Common myeloid progenitor, CD34-positive (primary cell): ENCODE results near the gene DHX35.

Experiments used
- CTCF ChIA-PET: fragments of 350-600 bp; sonication (Branson Sonifier 250); formaldehyde crosslinking; loops from one replicate; lab custom pipeline; 2021; ENCODE audit warnings: antibody characterized with exemption; lab: Charles Lee
- POLR2A ChIA-PET: fragments of 350-600 bp; sonication (Branson Sonifier 250); formaldehyde crosslinking; loops from one replicate; lab custom pipeline; 2021; ENCODE audit warnings: antibody characterized with exemption; lab: Charles Lee
- DNase-seq, 3 donors: peaks; one replicate each; pipeline versions ENCODE4 v3.0.0 to v3.0.0-alpha.2; 2013
- H3K27ac ChIP-seq, 2 experiments: 1 replicate in 1 of 2; 2 replicates in 1 of 2; pipeline ENCODE4 v1.7.0; 2013; ENCODE audit warnings: inconsistent platforms in 2 of 2, low read length in 2 of 2, mild to moderate bottlenecking in 2 of 2, low read depth in 1 of 2, moderate library complexity in 1 of 2; ENCODE audit not compliant: severe bottlenecking in 2 of 2, insufficient read depth in 1 of 2, poor library complexity in 1 of 2
- H3K27me3 ChIP-seq, 5 experiments: replicated peaks in 2 of 5; 1 replicate in 3 of 5; 2 replicates in 2 of 5; pipeline versions ENCODE4 v1.6.1 to v1.7.0; 2013; ENCODE audit warnings: low read length in 4 of 5, mild to moderate bottlenecking in 2 of 5, moderate library complexity in 2 of 5, inconsistent platforms in 1 of 5; ENCODE audit not compliant: insufficient read depth in 5 of 5, control insufficient read depth in 4 of 5
- H3K36me3 ChIP-seq, 4 experiments: 1 replicate in 2 of 4; 2 replicates in 2 of 4; pipeline versions ENCODE4 v1.6.1 to v1.7.0; 2013; ENCODE audit warnings: low read length in 3 of 4, control low read depth in 1 of 4, mild to moderate bottlenecking in 1 of 4; ENCODE audit not compliant: control insufficient read depth in 4 of 4, insufficient read depth in 4 of 4
- H3K4me1 ChIP-seq, 4 experiments: 1 replicate in 3 of 4; 2 replicates in 1 of 4; pipeline versions ENCODE4 v1.6.1 to v1.7.1; 2013; ENCODE audit warnings: low read length in 3 of 4, mild to moderate bottlenecking in 3 of 4, control low read depth in 1 of 4, inconsistent platforms in 1 of 4, moderate library complexity in 1 of 4; ENCODE audit not compliant: control insufficient read depth in 4 of 4, insufficient read depth in 4 of 4; ENCODE audit errors: control extremely low read depth in 1 of 4
- H3K4me3 ChIP-seq, 7 experiments: 1 replicate in 4 of 7; 2 replicates in 3 of 7; pipeline versions ENCODE4 v1.5.1 to v1.7.0; 2013; ENCODE audit warnings: mild to moderate bottlenecking in 7 of 7, low read length in 6 of 7, moderate library complexity in 6 of 7, inconsistent platforms in 2 of 7, low read depth in 2 of 7, control low read depth in 1 of 7; ENCODE audit not compliant: insufficient read depth in 4 of 7, control insufficient read depth in 1 of 7; ENCODE audit errors: extremely low read depth in 1 of 7
- H3K9me3 ChIP-seq, 5 experiments: 1 replicate in 4 of 5; 2 replicates in 1 of 5; pipeline versions ENCODE4 v1.6.1 to v1.7.1; 2013; ENCODE audit warnings: low read length in 4 of 5, mild to moderate bottlenecking in 2 of 5, inconsistent platforms in 1 of 5, low read depth in 1 of 5, moderate library complexity in 1 of 5; ENCODE audit not compliant: control insufficient read depth in 4 of 5, insufficient read depth in 2 of 5; ENCODE audit errors: control extremely low read depth in 1 of 5
- WGBS: methylation state at CpG from one replicate; pipeline ENCODE4 v1.1.5; 2013; ENCODE audit not compliant: insufficient coverage; 5-methylcytosine and 5-hydroxymethylcytosine counted together

The DHX35 gene

DNA sequence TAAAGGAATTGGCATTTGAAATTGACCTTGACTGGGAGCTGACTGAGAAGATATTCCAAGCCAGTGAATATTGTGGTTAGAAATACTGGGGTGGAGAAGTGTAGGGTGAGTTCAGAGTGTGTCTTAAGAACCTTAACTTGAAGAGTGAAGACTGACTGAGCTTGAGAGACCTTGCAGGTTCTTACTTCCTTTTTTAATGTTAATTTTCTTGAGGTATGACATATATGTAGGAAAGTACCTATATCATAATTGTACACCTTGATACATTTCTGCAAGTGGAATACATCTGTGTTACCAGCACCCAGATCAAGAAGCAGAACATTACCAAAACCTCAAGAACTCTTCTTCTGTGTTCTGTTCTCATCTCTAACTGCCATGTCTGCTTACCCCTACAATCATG lies 11.0 kb downstream of the DHX35 start:
- no peak overlapping the region for H3K27ac ChIP-seq
- no peaks in the 10 kb centered on the region for H3K27me3 ChIP-seq
- no peaks in the 10 kb centered on the region for H3K4me1 ChIP-seq
- peaks cover 20 to 51% (median 34%) of the 10 kb centered on the region in 4 experiments for H3K36me3 ChIP-seq
- DNase-seq: no peak
- ChIA-PET CTCF (no interaction called here), POLR2A (no interaction called here)
- H3K9me3 ChIP-seq: no peaks in the 10 kb centered on the region
- H3K4me3 ChIP-seq: no peak overlapping the region

DNA sequence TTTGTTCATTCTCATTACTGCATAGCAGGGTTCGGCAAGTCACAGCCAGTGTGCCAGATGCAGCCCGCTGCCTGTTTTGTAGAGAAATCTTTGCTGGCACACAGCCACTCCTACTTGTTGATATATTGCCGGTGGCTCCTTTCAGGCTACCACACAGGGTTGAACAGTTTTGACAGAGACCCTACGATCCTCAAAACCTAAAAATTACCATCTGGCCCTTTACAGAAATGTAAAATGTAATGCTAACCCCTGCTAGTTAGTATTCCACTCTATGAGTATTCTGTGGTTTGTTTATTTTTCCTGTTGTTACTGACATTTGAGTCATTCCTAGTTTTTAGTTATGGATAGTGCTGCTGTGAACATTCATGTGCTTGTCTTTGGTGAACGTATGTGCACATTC lies 11.5 kb downstream of the DHX35 start:
- Histone ChIP-seq H3K27me3 (no peaks in the 10 kb centered on the region), H3K9me3 (no peaks in the 10 kb centered on the region), H3K27ac (no peak overlapping the region), H3K36me3 (peaks cover 20 to 48% (median 33%) of the 10 kb centered on the region in 4 experiments), H3K4me1 (no peaks in the 10 kb centered on the region), H3K4me3 (no peak overlapping the region)
- ChIA-PET POLR2A (no interaction called here), CTCF (no interaction called here)
- DNase-seq: no peak
- WGBS: 92% methylated on average over 4 of the region's 5 CpGs

DNA sequence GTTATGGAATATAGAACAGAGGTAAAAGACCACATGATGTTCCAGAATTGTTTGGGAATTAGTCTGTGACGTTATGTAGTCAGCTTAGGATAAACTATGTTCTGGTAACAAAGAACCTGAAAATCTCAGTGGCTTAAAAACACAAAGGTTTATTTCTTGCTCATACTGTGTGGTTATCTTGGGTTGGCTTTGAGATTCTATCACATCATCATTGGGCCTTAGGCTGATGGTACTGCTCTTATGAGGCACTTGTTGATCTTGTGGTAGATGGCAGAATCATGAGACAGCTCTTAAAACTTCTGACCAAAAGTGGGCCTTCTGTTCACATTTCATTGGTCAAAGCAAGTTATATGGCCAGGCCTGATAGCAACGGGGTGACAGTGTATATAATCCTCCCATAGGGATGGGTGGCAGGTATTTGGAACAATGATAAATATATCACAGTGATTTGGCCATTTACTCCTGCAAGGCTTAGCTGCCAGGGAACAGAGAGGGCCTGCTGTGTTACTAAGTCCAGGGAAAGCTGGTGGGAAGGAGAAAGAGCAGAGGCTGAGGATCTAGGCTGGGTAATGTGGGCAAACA lies 13.5 kb downstream of the DHX35 start:
- DNase-seq: no peak
- Histone ChIP-seq H3K4me1 (no peaks in the 10 kb centered on the region), H3K4me3 (no peak overlapping the region), H3K27me3 (no peaks in the 10 kb centered on the region), H3K9me3 (no peaks in the 10 kb centered on the region), H3K27ac (no peak overlapping the region), H3K36me3 (peaks cover 11 to 31% (median 22%) of the 10 kb centered on the region in 4 experiments)
- ChIA-PET POLR2A (no interaction called here), CTCF (no interaction called here)
- 100% methylated on average over 1 of the region's 2 CpGs for WGBS

DNA sequence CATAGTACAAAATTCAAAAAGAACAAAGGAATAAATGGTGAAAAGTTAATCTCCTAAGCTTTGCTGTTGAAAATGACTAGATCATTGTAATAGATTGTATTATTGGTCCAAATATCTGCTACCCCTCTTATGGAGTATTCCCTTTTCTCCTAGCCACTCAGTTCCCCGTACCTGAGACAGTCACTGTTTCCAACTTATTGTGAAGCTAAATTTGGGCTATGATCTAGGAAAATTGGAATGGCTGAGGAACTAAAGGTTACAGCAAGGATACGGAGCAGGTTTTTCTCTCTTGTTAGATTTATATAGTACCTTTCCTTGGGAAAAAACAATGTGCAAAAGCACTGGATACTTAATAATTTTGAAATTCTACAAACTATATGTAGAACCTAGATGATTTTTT lies 17.3 kb downstream of the DHX35 start:
- POLR2A ChIA-PET: no interaction called here
- no peak overlapping the region for H3K4me3 ChIP-seq
- no peak overlapping the region for H3K27ac ChIP-seq
- H3K9me3 ChIP-seq: no peaks in the 10 kb centered on the region
- no peaks in the 10 kb centered on the region for H3K4me1 ChIP-seq
- H3K36me3 ChIP-seq: peaks cover 5 to 14% (median 8%) of the 10 kb centered on the region in 4 experiments
- CTCF ChIA-PET: interaction anchor here (0.7 kb wide), 1 partner anchor 17 kb away, joined by 3 read pairs; the partner anchor contains the start of gene DHX35
- no CpG with 5 or more reads among the region's 2 CpGs for WGBS
- DNase-seq: no peak
- H3K27me3 ChIP-seq: no peaks in the 10 kb centered on the region

DNA sequence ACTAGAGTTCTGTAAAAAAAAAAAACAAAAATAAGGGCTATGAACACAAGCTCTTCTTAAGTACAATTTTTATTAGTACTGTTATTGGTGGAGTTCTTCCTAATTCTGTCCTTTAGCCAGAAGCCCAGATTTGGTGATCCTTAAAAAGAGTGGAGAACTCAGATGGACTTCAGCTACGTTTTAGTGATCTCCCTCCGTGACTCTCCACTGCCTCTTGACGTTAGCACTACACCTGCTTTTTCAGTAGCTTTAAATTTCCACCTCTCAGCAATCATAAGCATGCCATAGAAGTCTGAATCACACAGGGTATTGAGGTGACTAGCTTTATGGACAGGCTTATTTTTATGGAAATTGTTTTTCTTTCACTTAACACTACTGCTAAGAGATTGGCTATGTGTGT lies 17.7 kb downstream of the DHX35 start:
- WGBS: 100% methylated on average over 3 of the region's 3 CpGs
- Histone ChIP-seq H3K4me3 (no peak overlapping the region), H3K9me3 (no peaks in the 10 kb centered on the region), H3K36me3 (peaks cover 3 to 12% (median 5%) of the 10 kb centered on the region in 4 experiments), H3K27ac (no peak overlapping the region), H3K4me1 (peaks cover 0 to 1% (median 0%) of the 10 kb centered on the region in 4 experiments), H3K27me3 (no peaks in the 10 kb centered on the region)
- ChIA-PET CTCF (interaction anchor here (0.7 kb wide), 1 partner anchor 17 kb away, joined by 3 read pairs; the partner anchor contains the start of gene DHX35), POLR2A (no interaction called here)
- no peak for DNase-seq

DNA sequence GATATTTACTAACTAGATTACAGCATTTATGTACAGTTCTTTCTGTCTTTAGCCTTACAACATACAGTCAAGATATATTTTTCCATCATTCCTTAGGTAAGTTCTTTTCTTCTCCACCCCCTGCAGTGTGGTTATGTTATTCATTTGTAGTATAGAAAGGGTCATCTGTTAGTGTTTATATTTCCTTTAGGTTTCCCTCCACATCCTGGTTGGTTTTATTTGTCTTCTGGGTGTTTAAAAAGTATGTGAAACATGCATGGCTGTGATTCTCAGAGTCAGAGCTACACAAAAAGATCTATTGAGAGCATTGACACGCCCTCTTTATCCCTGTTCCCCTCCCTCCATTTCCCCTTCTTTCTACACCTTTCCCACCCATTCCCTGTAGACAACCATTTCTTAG lies 20.1 kb downstream of the DHX35 start:
- Histone ChIP-seq H3K27me3 (no peaks in the 10 kb centered on the region), H3K36me3 (peaks cover 5 to 10% (median 7%) of the 10 kb centered on the region in 4 experiments), H3K4me3 (no peak overlapping the region), H3K27ac (no peak overlapping the region), H3K4me1 (peaks cover 0 to 9% (median 3%) of the 10 kb centered on the region in 4 experiments), H3K9me3 (no peaks in the 10 kb centered on the region)
- CTCF ChIA-PET: interaction anchor here (1.1 kb wide), 1 partner anchor 20 kb away, joined by 3 read pairs; the partner anchor contains the start of gene DHX35
- no peak for DNase-seq
- POLR2A ChIA-PET: no interaction called here
- 100% methylated on average over 1 of the region's 1 CpG for WGBS

DNA sequence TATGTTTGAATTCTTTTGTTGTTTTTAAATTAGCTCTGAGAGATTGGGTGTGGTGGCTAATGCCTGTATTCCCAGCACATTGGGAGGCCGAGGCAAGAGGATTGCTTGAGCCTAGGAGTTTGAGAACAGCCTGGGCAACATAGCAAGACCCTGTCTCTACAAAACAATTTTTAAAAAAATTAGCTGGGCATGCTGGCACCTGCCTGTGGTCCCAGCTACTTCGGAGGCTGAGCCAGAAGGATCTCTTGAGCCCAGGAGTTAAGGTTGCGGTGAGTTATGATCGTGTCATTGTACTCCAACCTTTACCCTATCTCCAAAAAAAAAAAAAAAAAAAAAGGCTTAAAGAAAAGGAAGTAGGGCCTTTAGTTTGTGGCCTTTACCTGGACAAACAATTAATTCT lies 22.9 kb downstream of the DHX35 start:
- no peaks in the 10 kb centered on the region for H3K27me3 ChIP-seq
- no peak for DNase-seq
- H3K27ac ChIP-seq: no peak overlapping the region
- no peaks in the 10 kb centered on the region for H3K9me3 ChIP-seq
- peaks cover 2 to 23% (median 13%) of the 10 kb centered on the region in 4 experiments for H3K36me3 ChIP-seq
- WGBS: 100% methylated on average over 1 of the region's 4 CpGs
- ChIA-PET CTCF (interaction anchor here (1.2 to 1.3 kb wide), 2 partner anchors 14 to 22 kb away, joined by 3 read pairs; no protein-coding TSS in a partner anchor), POLR2A (no interaction called here)
- H3K4me1 ChIP-seq: peaks cover 0 to 9% (median 3%) of the 10 kb centered on the region in 4 experiments
- H3K4me3 ChIP-seq: no peak overlapping the region
